CD4-positive, CD25-positive, alpha-beta regulatory T cell (primary cell): ENCODE results near the gene KRT76. TPM values are rescaled to one million over a fixed set of nuclear protein-coding genes. Genes with fewer than 3 reads are reported as not detected.

Experiments used
- ATAC-seq, 2 donors: fragments of 150-1000 bp; cut with Tn5 transposase; one replicate each; pipeline ENCODE4 v1.10.0; 2021; ENCODE audit warnings: low read depth in 2 of 2, moderate number of reproducible peaks in 2 of 2, moderate library complexity in 1 of 2
- DNase-seq, 3 donors: peaks; one replicate each; pipeline versions ENCODE4 v3.0.0 to v3.0.0-alpha.2; 2012 to 2022; ENCODE audit warnings: mixed read lengths in 1 of 3
- H3K27ac ChIP-seq: one replicate; pipeline ENCODE4 v1.7.0; 2013; ENCODE audit warnings: mild to moderate bottlenecking, low read length; ENCODE audit not compliant: insufficient read depth, poor library complexity, severe bottlenecking
- H3K27me3 ChIP-seq: one replicate; pipeline ENCODE4 v1.7.0; 2013; ENCODE audit warnings: low read length; ENCODE audit not compliant: control insufficient read depth, insufficient read depth
- H3K36me3 ChIP-seq: one replicate; pipeline ENCODE4 v1.7.0; 2013; ENCODE audit warnings: mild to moderate bottlenecking, low read length, moderate library complexity; ENCODE audit not compliant: control insufficient read depth, insufficient read depth
- H3K4me1 ChIP-seq: 2 replicates; pipeline ENCODE4 v1.7.0; 2013; ENCODE audit warnings: mild to moderate bottlenecking, low read length; ENCODE audit not compliant: insufficient read depth, control insufficient read depth, poor library complexity, severe bottlenecking
- H3K4me3 ChIP-seq: one replicate; pipeline ENCODE4 v1.7.0; 2013; ENCODE audit warnings: low read depth, mild to moderate bottlenecking, low read length, moderate library complexity
- H3K9me3 ChIP-seq, 2 experiments: 1 replicate in 1 of 2; 2 replicates in 1 of 2; pipeline ENCODE4 v1.7.0; 2013; ENCODE audit warnings: low read length in 2 of 2, mild to moderate bottlenecking in 1 of 2, moderate library complexity in 1 of 2; ENCODE audit not compliant: control insufficient read depth in 2 of 2
- H3K27ac Mint-ChIP-seq, 3 donors: one replicate each; pipeline ENCODE4 v1.8.0; 2020 to 2022; ENCODE audit warnings: mild to moderate bottlenecking in 3 of 3, mixed read lengths in 3 of 3, moderate library complexity in 2 of 3
- H3K27me3 Mint-ChIP-seq: one replicate; pipeline ENCODE4 v1.8.0; 2022; ENCODE audit warnings: mild to moderate bottlenecking, mixed read lengths
- H3K36me3 Mint-ChIP-seq: one replicate; pipeline ENCODE4 v1.8.0; 2020; ENCODE audit warnings: mixed read lengths
- H3K4me1 Mint-ChIP-seq, 4 donors: one replicate each; pipeline ENCODE4 v1.8.0; 2020 to 2022; ENCODE audit warnings: mixed read lengths in 4 of 4, mild to moderate bottlenecking in 1 of 4
- H3K4me3 Mint-ChIP-seq, 4 donors: one replicate each; pipeline ENCODE4 v1.8.0; 2020 to 2022; ENCODE audit warnings: mild to moderate bottlenecking in 4 of 4, mixed read lengths in 4 of 4, moderate library complexity in 3 of 4
- H3K9me3 Mint-ChIP-seq, 7 donors: one replicate each; pipeline ENCODE4 v1.8.0; 2020 to 2022; ENCODE audit warnings: mixed read lengths in 7 of 7, mild to moderate bottlenecking in 3 of 7, moderate library complexity in 2 of 7
- polyA plus RNA-seq, 4 donors: library from polyadenylated mRNA; unstranded; fragments of 300-500 nt; fragmentation: Illumina TruSeq; gene quantifications; one replicate each; pipeline ENCODE4 v1.2.3, GENCODE V29; 2021
- total RNA-seq: library from RNA; stranded (reverse); gene quantifications from one replicate; pipeline ENCODE4 v1.2.3, GENCODE V29; 2022

KRT76 gene
- total and polyA plus RNA-seq, 5 donors from 2014 or later: not detected

DNA sequence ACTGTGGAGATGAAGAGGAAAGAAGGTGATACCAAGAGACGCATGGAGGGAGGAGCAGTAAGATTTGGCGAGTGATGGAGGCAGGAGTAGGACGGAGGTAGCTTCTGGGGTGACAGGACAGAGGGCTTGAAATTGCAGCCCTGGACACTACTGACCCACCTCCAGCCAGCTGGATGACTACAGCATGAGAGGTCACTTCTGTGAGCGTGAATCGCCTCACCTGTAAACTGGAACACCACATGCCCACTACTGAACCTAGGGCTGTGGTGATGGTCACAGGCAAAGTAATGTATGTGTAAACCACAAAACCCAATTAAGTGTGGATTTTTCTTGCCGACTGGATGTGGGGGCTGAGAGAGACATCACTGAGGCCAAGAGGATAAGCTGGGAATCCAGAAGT lies 43.4 kb upstream of the KRT76 start:
- peaks cover 0 to 2% (median 0%) of the 10 kb centered on the region in 7 donors for H3K9me3 Mint-ChIP-seq
- Histone ChIP-seq H3K9me3 (no peaks in the 10 kb centered on the region), H3K36me3 (no peaks in the 10 kb centered on the region), H3K27ac (no peak overlapping the region), H3K4me1 (no peaks in the 10 kb centered on the region), H3K4me3 (no peak overlapping the region), H3K27me3 (no peaks in the 10 kb centered on the region)
- H3K36me3 Mint-ChIP-seq: no peaks in the 10 kb centered on the region
- no peak overlapping the region for H3K4me3 Mint-ChIP-seq
- H3K4me1 Mint-ChIP-seq: peaks cover 0 to 7% (median 1%) of the 10 kb centered on the region in 4 donors
- H3K27me3 Mint-ChIP-seq: peaks cover 9% of the 10 kb centered on the region
- no peak for DNase-seq
- no peak for ATAC-seq
- H3K27ac Mint-ChIP-seq: peak overlapping the region in 1 of 3 donors; percentile 51

DNA sequence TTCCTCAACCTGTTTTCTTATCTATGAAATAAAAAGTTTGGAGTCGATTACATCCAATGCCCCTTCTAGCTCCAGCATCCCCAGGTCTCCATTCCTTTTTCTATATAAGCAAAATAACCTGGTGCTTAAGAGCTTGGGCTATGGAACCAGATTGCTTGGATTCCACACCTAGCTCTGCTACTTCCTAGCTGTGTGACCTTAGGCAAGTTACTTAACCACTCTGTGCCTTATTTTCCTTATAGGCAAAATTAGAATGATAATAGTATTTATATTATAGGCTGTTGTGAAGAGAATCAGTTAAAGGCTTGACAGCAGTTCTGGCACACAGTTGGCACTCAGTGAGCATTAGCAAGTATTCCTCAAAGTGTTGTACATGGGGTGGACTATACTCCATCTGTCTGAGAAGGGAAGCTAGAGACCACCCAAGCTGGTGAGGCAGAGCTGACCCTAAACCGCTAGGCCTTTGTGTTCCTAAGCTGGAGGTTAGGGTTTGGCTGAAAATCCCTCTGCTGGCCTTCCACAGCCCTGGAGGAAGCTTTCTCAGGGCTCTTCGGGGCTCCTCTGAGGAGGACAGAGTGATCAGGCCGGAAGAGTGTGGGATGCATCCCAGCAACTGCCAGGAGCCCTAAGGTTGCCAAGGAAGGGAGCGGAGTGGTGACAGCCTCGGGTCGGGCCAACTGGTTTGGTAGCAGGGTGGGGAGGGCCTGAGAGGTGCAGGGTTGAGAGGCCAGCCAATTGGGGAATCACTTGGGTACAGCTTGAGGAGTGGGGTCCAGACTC lies 42.8 kb upstream of the KRT76 start:
- peaks cover 0 to 7% (median 1%) of the 10 kb centered on the region in 4 donors for H3K4me1 Mint-ChIP-seq
- Histone ChIP-seq H3K36me3 (no peaks in the 10 kb centered on the region), H3K4me1 (no peaks in the 10 kb centered on the region), H3K27me3 (no peaks in the 10 kb centered on the region), H3K9me3 (no peaks in the 10 kb centered on the region), H3K4me3 (no peak overlapping the region), H3K27ac (no peak overlapping the region)
- no peaks in the 10 kb centered on the region for H3K36me3 Mint-ChIP-seq
- no peaks in the 10 kb centered on the region for H3K9me3 Mint-ChIP-seq
- no peak for DNase-seq
- peak overlapping the region in 1 of 3 donors; percentile 51 for H3K27ac Mint-ChIP-seq
- H3K27me3 Mint-ChIP-seq: peaks cover 10% of the 10 kb centered on the region
- ATAC-seq: no peak
- no peak overlapping the region for H3K4me3 Mint-ChIP-seq

DNA sequence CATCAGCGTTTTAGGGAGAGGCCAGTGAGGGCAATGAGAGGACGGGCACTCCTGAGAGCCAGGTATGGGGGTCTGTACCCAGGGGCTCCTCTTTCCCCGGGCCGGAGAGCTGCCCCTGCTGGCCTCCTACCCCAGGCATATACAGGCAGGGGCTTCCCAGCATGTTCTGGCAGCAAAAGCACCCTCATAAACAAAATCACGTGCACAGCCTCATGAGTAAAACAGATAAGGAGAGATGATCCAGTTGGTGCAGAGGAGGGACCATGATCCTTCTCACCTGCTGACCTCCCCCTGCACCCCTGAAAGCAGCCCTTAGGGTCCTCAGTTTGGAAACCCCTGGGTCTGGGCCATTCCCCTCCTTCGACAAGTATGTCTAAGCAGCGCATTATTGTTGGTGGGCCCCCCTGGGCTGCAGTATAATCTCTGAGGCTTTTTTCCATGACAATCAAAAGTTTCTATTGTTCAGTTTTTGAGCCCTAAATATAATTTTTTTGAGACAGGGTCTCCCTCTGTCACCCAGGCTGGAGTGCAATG lies 41.8 kb upstream of the KRT76 start:
- H3K27ac Mint-ChIP-seq: no peak overlapping the region
- Histone ChIP-seq H3K27ac (no peak overlapping the region), H3K9me3 (no peaks in the 10 kb centered on the region), H3K4me1 (no peaks in the 10 kb centered on the region), H3K27me3 (no peaks in the 10 kb centered on the region), H3K36me3 (no peaks in the 10 kb centered on the region), H3K4me3 (no peak overlapping the region)
- no peak for DNase-seq
- ATAC-seq: no peak
- H3K4me3 Mint-ChIP-seq: no peak overlapping the region
- peaks cover 0 to 7% (median 1%) of the 10 kb centered on the region in 4 donors for H3K4me1 Mint-ChIP-seq
- H3K27me3 Mint-ChIP-seq: peaks cover 10% of the 10 kb centered on the region
- no peaks in the 10 kb centered on the region for H3K36me3 Mint-ChIP-seq
- H3K9me3 Mint-ChIP-seq: no peaks in the 10 kb centered on the region

DNA sequence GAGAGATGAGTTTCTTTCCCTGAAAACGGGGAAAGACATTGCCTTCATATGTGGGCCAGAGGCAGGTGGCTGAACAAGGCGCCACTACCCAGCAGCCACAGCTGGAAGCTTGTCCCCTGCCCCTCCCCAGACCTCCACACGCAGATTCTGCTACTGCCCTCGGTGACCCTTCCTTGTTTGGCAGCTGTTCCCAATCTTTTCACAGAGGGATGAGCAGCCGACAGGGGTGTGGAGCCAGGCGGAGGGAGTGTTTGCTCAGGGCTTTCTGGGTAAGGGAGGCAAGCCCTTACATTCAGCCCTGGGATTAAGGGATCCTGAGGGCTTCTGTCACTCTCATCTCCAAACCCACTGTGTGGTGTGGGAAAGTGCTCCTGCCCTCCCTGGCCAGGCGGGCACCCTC lies 41.2 kb upstream of the KRT76 start:
- Mint-ChIP-seq H3K36me3 (no peaks in the 10 kb centered on the region), H3K27ac (no peak overlapping the region)
- H3K9me3 ChIP-seq: no peaks in the 10 kb centered on the region

DNA sequence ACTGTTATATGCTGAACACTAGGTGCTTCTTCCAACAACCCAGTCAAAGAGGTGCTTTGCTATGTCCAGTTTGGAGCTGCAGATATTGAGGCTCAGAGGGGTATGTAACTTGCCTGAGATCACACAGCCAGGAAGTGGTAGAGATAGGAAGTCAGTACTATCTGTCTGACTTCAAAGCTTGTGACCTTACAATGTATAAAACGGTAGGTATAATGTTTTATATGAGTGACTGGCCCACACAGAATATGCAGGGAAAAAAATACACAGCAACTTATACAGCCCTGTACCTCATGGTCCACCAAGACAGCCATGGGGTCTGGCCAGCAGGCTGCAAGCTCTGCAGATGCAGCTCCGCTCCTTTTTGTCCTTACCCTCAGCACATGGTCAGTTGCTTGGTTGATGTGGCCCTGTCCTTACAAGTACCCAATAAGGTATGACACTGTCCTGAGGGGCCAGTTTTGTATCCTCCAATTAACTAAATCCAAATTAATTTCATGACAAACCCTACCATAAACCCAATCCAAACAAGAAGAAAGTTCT lies 40.6 kb upstream of the KRT76 start:
- H3K27ac Mint-ChIP-seq: no peak overlapping the region
- no peaks in the 10 kb centered on the region for H3K36me3 Mint-ChIP-seq
- peaks cover 10% of the 10 kb centered on the region for H3K27me3 Mint-ChIP-seq
- Histone ChIP-seq H3K27ac (no peak overlapping the region), H3K4me3 (no peak overlapping the region), H3K36me3 (no peaks in the 10 kb centered on the region), H3K9me3 (no peaks in the 10 kb centered on the region), H3K4me1 (no peaks in the 10 kb centered on the region), H3K27me3 (no peaks in the 10 kb centered on the region)
- ATAC-seq: no peak
- H3K9me3 Mint-ChIP-seq: no peaks in the 10 kb centered on the region
- H3K4me1 Mint-ChIP-seq: peaks cover 0 to 7% (median 1%) of the 10 kb centered on the region in 4 donors
- DNase-seq: peak in 1 of 3 donors; percentile 3
- no peak overlapping the region for H3K4me3 Mint-ChIP-seq

More for the DNA sequence above, 41.2 kb upstream of the KRT76 start:
- H3K4me1 Mint-ChIP-seq: peaks cover 0 to 7% (median 1%) of the 10 kb centered on the region in 4 donors
- Histone ChIP-seq H3K36me3 (no peaks in the 10 kb centered on the region), H3K27ac (no peak overlapping the region), H3K4me3 (no peak overlapping the region), H3K27me3 (no peaks in the 10 kb centered on the region), H3K4me1 (no peaks in the 10 kb centered on the region)
- ATAC-seq (no peak), DNase-seq (no peak)
- no peaks in the 10 kb centered on the region for H3K9me3 Mint-ChIP-seq
- H3K4me3 Mint-ChIP-seq: no peak overlapping the region
- H3K27me3 Mint-ChIP-seq: peaks cover 10% of the 10 kb centered on the region

DNA sequence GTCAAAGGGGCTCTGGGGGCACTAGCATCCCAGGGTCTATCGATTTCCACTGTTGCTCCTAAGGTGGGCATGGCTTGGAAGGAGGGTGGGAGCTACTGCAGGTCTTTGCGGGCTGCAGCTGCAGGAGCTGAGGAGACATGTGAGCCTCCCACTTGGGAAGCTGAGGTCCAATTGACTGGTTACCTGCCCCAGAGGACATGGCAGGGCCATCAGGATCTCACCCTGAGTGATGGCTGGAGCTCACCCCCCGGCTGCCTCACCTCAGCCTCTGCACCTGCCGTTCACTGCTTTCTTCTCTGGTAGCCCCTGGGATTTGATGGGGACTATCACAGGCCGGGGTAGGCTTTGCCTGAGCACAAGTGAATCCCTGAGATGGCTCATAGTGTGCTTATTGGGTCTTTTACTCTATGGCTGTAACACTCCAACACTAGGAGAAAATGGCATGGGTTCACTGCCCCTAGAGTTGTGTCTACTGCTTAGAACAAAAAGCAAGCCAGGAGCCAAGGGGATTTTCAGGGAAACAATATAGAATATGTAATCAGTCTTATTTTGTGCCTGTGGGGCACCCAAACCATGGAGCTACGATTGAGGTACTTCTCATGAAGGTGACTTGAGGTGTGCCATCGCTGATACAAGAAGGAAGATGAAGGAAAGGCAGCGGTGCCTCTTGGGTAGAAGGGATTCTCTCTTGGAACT lies 40.0 kb upstream of the KRT76 start:
- H3K4me3 ChIP-seq: no peak overlapping the region
- no peaks in the 10 kb centered on the region for H3K4me1 ChIP-seq
- Mint-ChIP-seq H3K27me3 (peaks cover 10% of the 10 kb centered on the region), H3K9me3 (no peaks in the 10 kb centered on the region), H3K27ac (no peak overlapping the region), H3K4me1 (peaks cover 0 to 7% (median 1%) of the 10 kb centered on the region in 4 donors), H3K36me3 (no peaks in the 10 kb centered on the region), H3K4me3 (no peak overlapping the region)
- no peak overlapping the region for H3K27ac ChIP-seq
- H3K27me3 ChIP-seq: no peaks in the 10 kb centered on the region
- H3K36me3 ChIP-seq: no peaks in the 10 kb centered on the region
- ATAC-seq (no peak), DNase-seq (no peak)
- H3K9me3 ChIP-seq: no peaks in the 10 kb centered on the region

DNA sequence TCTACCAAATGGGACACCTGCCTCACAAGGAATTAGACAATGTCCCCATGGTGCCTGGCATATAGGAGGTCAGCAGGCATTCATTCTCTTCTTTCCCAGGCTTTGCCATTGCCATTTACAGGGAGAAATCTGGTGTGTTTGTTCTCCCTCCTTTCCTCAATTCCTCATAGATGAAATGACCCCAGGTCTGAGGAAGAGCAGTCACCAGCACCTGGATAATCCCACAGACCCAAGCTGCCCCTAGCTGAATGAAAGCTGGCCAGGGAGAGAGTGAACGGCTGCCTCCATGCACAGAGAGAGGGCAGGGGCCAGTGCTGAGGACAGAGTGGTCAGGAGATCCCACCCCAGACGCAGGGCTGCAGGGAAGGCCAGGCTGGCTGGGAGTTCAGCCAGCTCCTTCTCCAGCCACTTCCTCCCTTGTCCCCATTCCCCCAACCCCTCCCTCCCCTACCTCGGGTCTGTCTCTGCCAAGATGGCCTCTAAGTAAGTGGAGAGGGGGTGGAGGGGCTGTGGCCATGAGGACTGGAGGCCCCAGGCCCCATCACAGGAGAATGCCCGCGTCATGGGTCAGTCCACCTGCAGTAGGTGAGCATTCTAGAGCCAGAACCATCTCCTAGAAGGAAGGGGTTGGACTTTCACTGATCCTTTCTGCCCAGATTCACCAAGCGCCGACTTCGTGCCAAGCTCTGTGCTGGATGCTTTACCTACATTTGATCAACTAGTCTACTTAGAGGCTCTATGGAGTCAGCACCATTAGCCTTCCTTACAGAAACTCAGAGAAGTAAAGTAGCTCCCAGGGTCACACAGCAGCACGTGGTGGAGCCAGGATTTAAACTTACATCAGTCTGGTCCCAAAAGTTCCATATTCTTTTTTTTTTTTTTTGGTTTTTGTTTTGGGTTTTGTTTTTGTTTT lies 38.8 kb upstream of the KRT76 start:
- Mint-ChIP-seq H3K4me3 (no peak overlapping the region), H3K9me3 (no peaks in the 10 kb centered on the region), H3K27me3 (peaks cover 10% of the 10 kb centered on the region), H3K36me3 (no peaks in the 10 kb centered on the region), H3K27ac (peak overlapping the region in 1 of 3 donors; percentile 47), H3K4me1 (peaks cover 0 to 7% (median 1%) of the 10 kb centered on the region in 4 donors)
- H3K9me3 ChIP-seq: no peaks in the 10 kb centered on the region
- no peaks in the 10 kb centered on the region for H3K36me3 ChIP-seq
- no peak overlapping the region for H3K4me3 ChIP-seq
- no peaks in the 10 kb centered on the region for H3K27me3 ChIP-seq
- no peaks in the 10 kb centered on the region for H3K4me1 ChIP-seq
- H3K27ac ChIP-seq: no peak overlapping the region
- DNase-seq (no peak), ATAC-seq (no peak)
